GM18870 (cell line): ENCODE data around the gene CD19.
"Not testable (repeated sequence)": the region's sequence is repeated elsewhere in the genome, so short reads cannot be mapped to it uniquely, and the experiment has no call there.

Experiments used
- ATAC-seq: cut with Tn5 transposase; IDR thresholded peaks from one replicate; pipeline ENCODE4 v1.9.1; 2021; ENCODE audit warnings: moderate library complexity; ENCODE audit not compliant: unreplicated experiment

Gene CD19

GRCh38 chr16:28935924-28936783, 4.4 kb downstream of the CD19 start:
- ATAC-seq: no peak

DNA sequence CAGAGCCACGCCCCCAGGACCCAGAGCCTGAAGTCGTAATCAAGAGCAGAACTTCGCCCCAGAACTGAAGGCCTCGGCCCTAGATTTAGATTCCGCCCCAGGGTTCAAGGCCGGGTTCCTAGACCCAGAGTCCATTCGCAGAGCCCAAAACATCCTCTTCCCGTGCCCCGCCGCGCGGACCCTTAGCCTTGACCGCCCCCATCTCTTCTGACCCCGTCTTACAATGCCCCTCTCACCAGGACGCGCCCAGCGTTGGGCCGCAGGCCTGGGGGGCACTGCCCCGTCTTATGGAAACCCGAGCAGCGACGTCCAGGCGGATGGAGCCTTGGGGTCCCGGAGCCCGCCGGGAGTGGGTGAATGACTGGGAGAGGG, 5.0 kb downstream of the CD19 start:
- no peak for ATAC-seq

DNA sequence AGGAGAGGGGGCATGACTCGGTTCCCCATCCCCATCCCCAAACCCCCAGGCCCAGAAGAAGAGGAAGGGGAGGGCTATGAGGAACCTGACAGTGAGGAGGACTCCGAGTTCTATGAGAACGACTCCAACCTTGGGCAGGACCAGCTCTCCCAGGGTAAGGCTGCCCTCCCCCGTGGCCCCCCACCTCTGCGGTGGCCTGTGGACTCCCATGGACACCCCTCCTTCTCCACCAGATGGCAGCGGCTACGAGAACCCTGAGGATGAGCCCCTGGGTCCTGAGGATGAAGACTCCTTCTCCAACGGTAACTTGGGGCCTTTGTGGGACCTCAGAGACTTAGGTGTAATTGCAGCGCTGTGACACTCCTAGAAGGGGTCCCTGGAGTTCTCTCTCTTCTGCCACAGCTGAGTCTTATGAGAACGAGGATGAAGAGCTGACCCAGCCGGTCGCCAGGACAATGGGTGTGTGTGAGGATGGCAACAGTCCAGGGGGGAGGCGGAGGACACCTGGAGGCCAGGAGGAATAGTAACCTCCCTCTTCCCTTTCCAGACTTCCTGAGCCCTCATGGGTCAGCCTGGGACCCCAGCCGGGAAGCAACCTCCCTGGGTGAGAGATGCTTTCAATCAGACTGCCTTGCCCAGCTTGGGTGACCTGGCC, 5.6 kb downstream of the CD19 start:
- ATAC-seq: no peak

- no peak for ATAC-seq
Observed at GRCh38 chr16:28938721-28939120, 7.0 kb downstream of the CD19 start.

DNA sequence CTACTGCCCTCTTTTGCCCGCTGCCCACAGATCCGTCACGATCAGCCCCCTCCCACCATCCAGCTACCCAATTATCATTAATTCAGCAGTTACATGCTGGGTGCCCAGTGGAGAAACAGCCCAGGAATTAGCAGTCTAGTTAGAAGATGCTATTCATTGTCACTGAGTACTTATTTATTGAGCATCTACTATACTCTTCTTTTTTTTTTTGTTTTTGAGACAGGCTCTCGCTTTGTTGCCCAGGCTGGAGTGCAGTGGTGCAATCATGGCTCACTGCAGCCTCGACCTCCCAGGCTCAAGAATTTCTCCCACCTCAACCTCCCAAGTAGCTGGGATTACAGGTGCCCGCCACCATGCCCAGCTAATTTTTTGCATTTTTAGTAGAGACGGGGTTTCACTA, 8.1 kb downstream of the CD19 start:
- not testable (repeated sequence) for ATAC-seq

DNA sequence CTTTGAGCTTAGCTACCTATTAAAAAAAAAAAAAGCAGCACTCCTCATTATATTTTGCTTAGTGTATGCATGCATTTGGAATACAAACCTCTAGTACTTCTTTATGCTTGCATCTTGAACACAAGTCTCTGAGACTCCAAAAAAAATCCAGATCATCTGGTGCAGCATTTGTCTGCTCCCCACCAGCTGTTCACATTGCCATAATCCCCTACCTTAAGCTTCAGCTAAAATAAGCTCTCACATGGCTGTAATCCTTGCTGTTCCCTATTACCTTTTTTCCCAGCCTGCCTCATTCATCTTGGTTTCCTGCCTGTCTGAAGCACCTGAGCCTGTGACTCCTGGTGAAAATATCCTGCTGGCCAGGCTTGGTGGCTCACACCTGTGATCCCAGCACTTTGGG, 11.5 kb downstream of the CD19 start:
- ATAC-seq: no peak

DNA sequence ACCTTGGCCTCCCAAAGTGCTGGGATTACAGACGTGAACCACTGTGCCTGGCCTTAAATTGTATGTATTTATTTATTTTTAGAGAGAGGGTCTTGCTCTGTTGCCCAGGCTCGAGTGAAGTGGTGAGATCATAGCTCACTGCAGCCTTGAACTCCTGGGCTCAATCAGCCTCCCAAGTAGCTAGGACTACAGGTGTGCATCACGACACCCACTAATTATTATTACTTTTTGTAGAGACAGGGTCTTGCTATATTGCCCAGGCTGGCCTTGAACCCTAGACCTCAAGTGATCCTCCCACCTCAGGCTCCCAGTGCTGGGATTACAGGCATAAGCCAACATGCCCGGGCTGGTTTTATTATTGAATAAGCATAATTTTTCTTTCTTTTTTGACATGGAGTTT, 14.9 kb downstream of the CD19 start:
- ATAC-seq: no peak

GRCh38 chr16:28950648-28951409, 19.1 kb downstream of the CD19 start, which contains the start of gene NFATC2IP:
NFATC2IP (plus strand) TSS chr16:28950937; CDS start chr16:28951012, 75 bp downstream.
- ATAC-seq: peak; percentile 92

DNA sequence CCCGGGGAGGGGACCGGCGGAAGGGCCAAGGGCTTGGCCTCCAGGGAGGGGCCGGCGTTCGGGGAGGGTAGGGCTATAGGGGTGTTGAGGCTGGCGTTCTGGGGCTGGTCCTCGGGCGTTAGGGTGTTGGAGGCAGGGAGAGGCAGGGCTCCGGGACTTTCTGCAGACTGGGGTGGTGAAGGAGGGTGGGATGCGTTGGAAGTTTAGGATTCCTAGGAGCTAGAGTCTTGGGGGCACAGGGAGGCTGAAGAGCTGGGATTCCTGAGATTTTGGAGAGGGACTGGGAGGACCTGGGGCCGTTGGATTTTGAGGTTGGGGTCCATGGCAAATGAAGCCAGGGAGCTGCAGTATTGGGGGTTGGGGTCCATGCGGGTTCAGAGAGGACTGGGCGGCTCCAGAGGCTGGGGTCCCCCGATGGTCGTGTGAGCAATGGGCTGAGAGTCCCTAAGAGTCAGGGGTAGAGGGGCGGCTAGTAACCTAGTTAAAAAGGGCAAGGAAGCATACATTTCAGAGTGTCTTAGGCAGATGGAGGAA, 19.7 kb downstream of the CD19 start:
- no peak for ATAC-seq

GRCh38 chr16:28958216-28958615, 26.4 kb downstream of the CD19 start:
- no peak for ATAC-seq

DNA sequence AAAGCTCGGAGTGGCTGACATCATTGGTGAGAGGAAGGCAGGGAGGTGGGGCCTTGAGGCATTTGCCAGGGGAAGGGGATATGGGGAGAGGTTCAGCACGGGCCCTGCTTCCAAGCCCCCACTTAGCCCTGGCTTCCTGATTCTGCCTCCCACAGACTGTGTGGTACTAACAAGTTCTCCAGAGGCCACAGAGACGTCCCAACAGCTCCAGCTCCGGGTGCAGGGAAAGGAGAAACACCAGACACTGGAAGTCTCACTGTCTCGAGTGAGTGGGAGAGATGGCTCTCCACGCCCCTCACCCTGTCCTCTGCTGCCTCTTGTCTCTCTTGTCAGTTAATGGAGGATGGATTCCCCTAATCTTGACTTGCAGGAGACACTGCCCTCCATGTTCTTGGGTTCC, 27.1 kb downstream of the CD19 start:
- no peak for ATAC-seq

GRCh38 chr16:28964072-28964471, 32.3 kb downstream of the CD19 start:
- no peak for ATAC-seq

GRCh38 chr16:28964496-28964895, 32.7 kb downstream of the CD19 start:
- no peak for ATAC-seq

- ATAC-seq: no peak
Observed at GRCh38 chr16:28967156-28967555, 35.4 kb downstream of the CD19 start.

DNA sequence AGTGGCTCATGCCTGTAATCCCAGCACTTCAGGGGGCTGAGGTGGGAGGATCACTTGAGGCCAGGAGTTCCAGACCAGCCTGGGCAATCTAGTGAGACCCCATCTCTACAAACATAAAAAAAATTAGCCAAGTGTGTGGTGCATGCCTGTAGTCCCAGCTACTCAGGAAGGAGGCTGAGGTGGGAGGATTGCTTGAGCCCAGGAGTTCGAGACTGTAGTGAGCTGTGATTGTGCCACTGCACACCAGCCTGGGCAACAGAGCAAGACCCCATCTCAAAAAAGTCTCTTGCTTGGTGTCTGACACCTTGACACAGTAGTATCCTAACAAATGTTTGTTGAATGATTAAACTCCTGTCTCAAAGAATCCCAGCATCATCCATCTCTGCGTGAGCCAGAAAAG, 37.9 kb downstream of the CD19 start:
- ATAC-seq: not testable (repeated sequence)

- ATAC-seq: no peak
Observed at GRCh38 chr16:28974007-28974436, 42.3 kb downstream of the CD19 start.

DNA sequence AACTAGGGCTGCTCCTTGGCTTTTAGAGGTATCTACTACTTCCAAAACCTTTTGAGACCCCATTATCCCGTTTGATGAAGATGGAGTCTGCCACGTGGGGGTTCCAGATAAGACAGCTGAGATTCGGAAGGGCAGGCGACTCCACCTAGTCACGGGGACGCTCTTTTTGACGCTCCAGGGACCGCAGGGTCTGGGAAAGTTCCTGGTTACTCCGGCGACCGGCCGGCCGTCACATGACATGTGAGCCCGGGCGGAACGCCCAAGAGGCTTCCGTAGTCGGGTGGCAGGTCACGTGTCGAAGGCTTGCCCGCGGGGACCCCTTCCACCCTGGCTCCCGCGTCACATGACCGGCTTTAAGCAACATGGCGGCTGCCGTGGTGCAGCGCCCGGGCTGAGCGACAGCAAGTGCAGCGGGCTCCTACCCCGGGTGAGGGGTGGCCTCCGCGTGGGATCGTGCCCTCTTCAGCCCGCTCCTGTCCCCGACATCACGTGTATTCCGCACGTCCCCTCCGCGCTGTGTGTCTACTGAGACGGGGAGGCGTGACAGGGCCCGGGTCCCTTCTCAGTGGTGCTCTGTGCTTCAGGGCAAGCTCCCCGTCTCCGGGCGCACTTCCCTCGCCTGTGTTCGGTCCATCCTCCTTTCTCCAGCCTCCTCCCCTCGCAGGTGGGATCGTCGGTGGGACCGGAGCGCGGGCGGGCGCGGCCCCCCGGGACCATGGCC, 42.8 kb downstream of the CD19 start, which contains the start of gene SPNS1:
Gene SPNS1 (plus strand): TSS at position 342 of the 721 bp plus-strand sequence. CDS start 374 bp downstream, at position 716.
- ATAC-seq: no peak

DNA sequence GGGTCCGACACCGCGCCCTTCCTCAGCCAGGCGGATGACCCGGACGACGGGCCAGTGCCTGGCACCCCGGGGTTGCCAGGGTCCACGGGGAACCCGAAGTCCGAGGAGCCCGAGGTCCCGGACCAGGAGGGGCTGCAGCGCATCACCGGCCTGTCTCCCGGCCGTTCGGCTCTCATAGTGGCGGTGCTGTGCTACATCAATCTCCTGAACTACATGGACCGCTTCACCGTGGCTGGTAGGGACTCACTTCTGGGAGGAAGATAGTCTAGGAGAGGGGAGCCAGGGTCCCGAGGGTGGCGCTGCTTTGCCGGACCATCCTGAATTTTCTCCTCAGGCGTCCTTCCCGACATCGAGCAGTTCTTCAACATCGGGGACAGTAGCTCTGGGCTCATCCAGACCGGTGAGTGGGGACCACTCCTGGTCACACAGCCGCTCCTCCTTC, 43.4 kb downstream of the CD19 start:
- ATAC-seq: no peak

DNA sequence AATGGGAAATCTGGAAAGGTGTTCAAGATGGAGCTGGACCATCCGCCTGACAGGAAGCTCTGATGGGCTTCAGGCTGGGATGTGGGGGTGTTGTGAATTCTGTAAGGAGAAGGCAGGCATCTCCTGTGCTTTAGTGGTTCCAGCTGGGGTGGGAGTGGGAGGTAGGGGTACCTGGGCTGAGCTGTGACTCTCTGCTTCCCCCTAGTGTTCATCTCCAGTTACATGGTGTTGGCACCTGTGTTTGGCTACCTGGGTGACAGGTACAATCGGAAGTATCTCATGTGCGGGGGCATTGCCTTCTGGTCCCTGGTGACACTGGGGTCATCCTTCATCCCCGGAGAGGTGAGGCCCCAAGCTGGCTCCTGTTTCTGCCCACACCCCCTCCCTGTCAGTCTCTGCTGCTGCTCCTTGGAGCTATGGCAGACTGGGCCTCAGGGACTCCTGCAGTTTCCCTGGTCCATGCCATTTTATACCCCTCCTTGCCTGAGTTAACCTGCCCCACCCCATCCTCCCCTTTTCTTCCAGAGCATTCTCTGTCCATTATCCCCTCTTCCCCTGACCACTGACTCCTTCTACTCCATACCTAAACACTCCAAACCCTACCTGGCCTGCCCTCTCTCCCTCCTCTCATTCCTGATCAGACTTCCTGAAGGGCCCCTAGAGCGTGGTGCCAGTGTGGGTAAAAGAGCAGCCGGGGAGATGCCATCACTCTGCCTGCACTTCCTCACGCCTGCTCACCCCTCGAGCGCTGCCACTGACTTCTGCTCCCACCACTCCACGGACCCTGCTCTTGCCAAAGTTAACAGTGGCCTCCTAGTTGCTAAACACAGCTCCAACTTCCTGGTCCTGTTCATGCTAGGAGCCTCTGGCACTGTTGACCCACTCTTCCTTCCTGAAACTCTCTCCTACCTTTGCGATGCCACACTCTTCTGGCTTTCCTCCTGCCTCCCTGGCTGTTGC, 46.2 kb downstream of the CD19 start:
- no peak for ATAC-seq
